ENCODE results near the gene CORO2A.

Gene CORO2A

GRCh38 chr9:98182889-98183599 lies 9.4 kb downstream of the CORO2A start:
- no peak overlapping the region for H3K27ac ChIP-seq
- TF ChIP-seq ZFX (IDR thresholded peaks at IDR 0.05) (no peak), CTCF (conservative IDR thresholded peaks at IDR 0.05) (no peak)

GRCh38 chr9:98182069-98182820 lies 10.2 kb downstream of the CORO2A start:
- TF ChIP-seq CTCF (conservative IDR thresholded peaks at IDR 0.05): no peak
- TF ChIP-seq ZFX (IDR thresholded peaks at IDR 0.05): no peak
- H3K27ac ChIP-seq: no peak overlapping the region

GRCh38 chr9:98181746-98182068 lies 10.7 kb downstream of the CORO2A start:
- H3K27ac ChIP-seq: no peak overlapping the region
- TF ChIP-seq CTCF (conservative IDR thresholded peaks at IDR 0.05) (no peak), ZFX (IDR thresholded peaks at IDR 0.05) (no peak)

GRCh38 chr9:98180996-98181395 lies 11.4 kb downstream of the CORO2A start:
- TF ChIP-seq ZFX (IDR thresholded peaks at IDR 0.05) (no peak), CTCF (conservative IDR thresholded peaks at IDR 0.05) (no peak)
- no peak overlapping the region for H3K27ac ChIP-seq

GRCh38 chr9:98178874-98179850 lies 13.3 kb downstream of the CORO2A start:
- no peak for TF ChIP-seq CTCF (conservative IDR thresholded peaks at IDR 0.05)
- no peak for TF ChIP-seq ZFX (IDR thresholded peaks at IDR 0.05)
- no peak overlapping the region for H3K27ac ChIP-seq

GRCh38 chr9:98176391-98177259 lies 15.8 kb downstream of the CORO2A start:
- peak overlapping the region; percentile 23 for H3K27ac ChIP-seq
- TF ChIP-seq ZFX (IDR thresholded peaks at IDR 0.05) (no peak), CTCF (conservative IDR thresholded peaks at IDR 0.05) (no peak)
